Sigmoid colon (tissue), 7 donors: ENCODE measurements around the gene CCL3. TPM values are rescaled to one million over a fixed set of nuclear protein-coding genes. Genes with fewer than 3 reads are reported as not detected.
"Not testable (repeated sequence)": the region's sequence is repeated elsewhere in the genome, so short reads cannot be mapped to it uniquely, and the experiment has no call there.

ENCODE experiments used
- DNase-seq: peaks from one replicate; pipeline ENCODE4 v3.0.0-alpha.2; 2019
- H3K27ac ChIP-seq, 4 donors: fragments of 200-600 bp; sonication (generic); one replicate each; pipeline ENCODE4 v1.5.1; 2016 to 2019; ENCODE audit warnings: mild to moderate bottlenecking in 1 of 4
- H3K27me3 ChIP-seq, 3 donors: fragments of 200-600 bp; sonication (generic); one replicate each; pipeline ENCODE4 v1.5.1; 2019; ENCODE audit warnings: mild to moderate bottlenecking in 1 of 3
- H3K36me3 ChIP-seq, 4 donors: fragments of 200-600 bp; sonication (generic); one replicate each; pipeline ENCODE4 v1.5.1; 2016 to 2019
- H3K4me1 ChIP-seq, 4 donors: fragments of 200-600 bp; sonication (generic); one replicate each; pipeline ENCODE4 v1.5.1; 2017 to 2019
- H3K4me3 ChIP-seq, 4 donors: fragments of 200-600 bp; sonication (generic); one replicate each; pipeline ENCODE4 v1.5.1; 2017 to 2019; ENCODE audit warnings: mild to moderate bottlenecking in 2 of 4, moderate library complexity in 1 of 4
- H3K9me3 ChIP-seq, 4 donors: fragments of 200-600 bp in 3 of 4; sonication (generic) in 3 of 4; one replicate each; pipeline versions ENCODE4 v1.5.1 to v1.6.1; 2013 to 2019
- CTCF ChIP-seq, 4 experiments: fragments of 450-650 bp in 3 of 4; fragments of 200-600 bp in 1 of 4; IDR thresholded peaks; one replicate each; pipeline ENCODE4 v1.5.1; 2016 to 2019; ENCODE audit warnings: antibody characterized with exemption in 4 of 4, mild to moderate bottlenecking in 3 of 4, moderate library complexity in 2 of 4
- EP300 ChIP-seq, 4 donors: sonication (generic); formaldehyde crosslinking; IDR thresholded peaks; one replicate each; pipeline ENCODE4 v1.6.1; 2017; ENCODE audit warnings: antibody characterized with exemption in 4 of 4
- POLR2A ChIP-seq, 2 donors: fragments of 450-650 bp; IDR thresholded peaks; one replicate each; pipeline ENCODE4 v1.6.1; 2016; ENCODE audit warnings: antibody characterized with exemption in 2 of 2, mild to moderate bottlenecking in 2 of 2, moderate library complexity in 2 of 2
- POLR2AphosphoS5 ChIP-seq, 4 donors: sonication (generic); formaldehyde crosslinking; IDR thresholded peaks; one replicate each; pipeline ENCODE4 v1.6.1; 2017; ENCODE audit warnings: antibody characterized with exemption in 4 of 4
- WGBS, 2 donors: extraction: QIAGEN DNeasy Blood & Tissue Kit; methylation state at CpG; one replicate each; pipeline ENCODE4 v1.1.7; 2013; 5-methylcytosine and 5-hydroxymethylcytosine counted together
- intact Hi-C: fragments of 100-400 bp; cut with DNase I; formaldehyde crosslinking; loops from one replicate; pipeline ENCODE4 v1.15.1; 2023
- polyA plus RNA-seq, 3 donors: library from polyadenylated mRNA; stranded (reverse); fragments of 200-250 nt; gene quantifications; one replicate each; pipeline ENCODE4 v1.2.3, GENCODE V29; 2013
- total RNA-seq, 4 donors: library from RNA; depleted of rRNA; stranded (reverse); fragments of >200 nt; gene quantifications; one replicate each; pipeline ENCODE4 v1.1.0, GENCODE V29; 2016
- donor health status: healthy with polysubstance abuse.
- donor health status: Bipolar disorder and iron deficiency.
- donor health status: healthy.

The CCL3 gene
- total and polyA plus RNA-seq, 7 donors = 1.2 to 22.4 (median 3.0) TPM; not detected in 1

DNA sequence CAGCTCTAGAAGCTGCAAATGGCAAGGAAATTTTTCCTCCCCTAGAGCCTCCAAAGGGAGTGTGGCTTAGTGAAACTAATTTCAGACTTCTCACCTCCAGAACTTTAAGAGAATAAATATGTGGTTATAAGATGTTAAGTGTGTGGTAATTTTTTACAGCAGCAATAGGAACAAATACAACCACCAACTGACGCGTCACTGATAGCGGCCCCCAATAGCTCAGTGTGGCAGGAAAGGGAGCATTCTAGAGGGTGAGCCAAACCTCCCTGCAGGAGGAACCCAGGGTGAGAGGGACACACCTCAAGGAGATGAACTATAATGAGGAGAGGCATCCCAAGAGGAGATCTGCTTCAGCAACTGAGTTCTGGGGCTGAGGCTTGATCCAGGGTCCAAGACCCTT, 17.7 kb upstream of the CCL3 start:
- no peak overlapping the region for H3K27ac ChIP-seq
- no peaks in the 10 kb centered on the region for H3K27me3 ChIP-seq
- H3K4me1 ChIP-seq = no peaks in the 10 kb centered on the region
- no peak overlapping the region for H3K4me3 ChIP-seq
- no peaks in the 10 kb centered on the region for H3K9me3 ChIP-seq
- TF ChIP-seq POLR2AphosphoS5 (IDR thresholded peaks at IDR 0.05) = no peak
- no peak for TF ChIP-seq CTCF (IDR thresholded peaks at IDR 0.05)
- no peak for TF ChIP-seq POLR2A (IDR thresholded peaks at IDR 0.05)
- no peak for TF ChIP-seq EP300 (IDR thresholded peaks at IDR 0.05)
- DNase-seq = no peak
- intact Hi-C loops = no loop called here
- no peaks in the 10 kb centered on the region for H3K36me3 ChIP-seq
- 80 to 92% methylated on average over 3 of the region's 3 CpGs for WGBS, 2 donors

- intact Hi-C loops = no loop called here
- Histone ChIP-seq H3K9me3 (no peaks in the 10 kb centered on the region), H3K4me1 (no peaks in the 10 kb centered on the region), H3K36me3 (no peaks in the 10 kb centered on the region), H3K27ac (no peak overlapping the region), H3K27me3 (no peaks in the 10 kb centered on the region), H3K4me3 (no peak overlapping the region)
- DNase-seq = no peak
- TF ChIP-seq CTCF (IDR thresholded peaks at IDR 0.05) (no peak), EP300 (IDR thresholded peaks at IDR 0.05) (no peak), POLR2AphosphoS5 (IDR thresholded peaks at IDR 0.05) (no peak), POLR2A (IDR thresholded peaks at IDR 0.05) (no peak)
- WGBS, 2 donors = 96% methylated on average over 6 of the region's 6 CpGs
These were observed 16.5 kb upstream of the CCL3 start for GRCh38 chr17:36106493-36106835.

DNA sequence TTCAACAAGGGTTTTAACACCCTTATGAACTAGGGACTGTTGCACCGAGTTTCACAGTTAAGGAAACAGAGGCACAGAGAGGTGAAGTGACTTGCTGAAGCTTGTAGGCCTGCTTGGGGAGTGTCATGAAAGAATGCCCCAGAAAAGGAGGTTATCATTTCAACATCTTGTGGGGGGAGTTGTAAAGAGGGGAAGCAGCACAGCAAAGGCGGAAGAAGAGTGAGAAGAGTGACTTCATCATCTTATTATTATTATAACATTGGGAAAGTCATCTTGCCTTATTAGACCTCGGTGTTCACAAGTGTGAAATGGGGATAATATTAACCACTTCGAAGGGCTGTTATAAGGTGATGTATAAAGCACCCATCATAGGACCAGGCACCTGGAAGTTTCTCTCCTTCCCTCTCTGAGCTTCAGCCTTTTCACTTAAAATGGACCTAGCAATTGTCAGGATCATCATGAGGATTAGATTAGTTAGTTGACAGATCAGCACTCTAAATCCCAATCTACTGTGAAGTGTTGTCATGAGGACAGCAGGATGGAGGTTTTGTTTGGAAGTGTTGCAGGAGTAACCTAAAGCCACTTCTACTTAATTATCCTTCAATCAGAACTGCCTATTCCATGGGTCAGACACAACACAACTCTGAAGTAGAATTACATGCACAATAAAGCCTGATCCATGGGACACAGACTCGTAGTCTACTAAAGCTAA, 16.0 kb upstream of the CCL3 start:
- Histone ChIP-seq H3K4me3 (no peak overlapping the region), H3K27ac (no peak overlapping the region), H3K4me1 (no peaks in the 10 kb centered on the region), H3K36me3 (no peaks in the 10 kb centered on the region), H3K9me3 (no peaks in the 10 kb centered on the region), H3K27me3 (no peaks in the 10 kb centered on the region)
- TF ChIP-seq EP300 (IDR thresholded peaks at IDR 0.05) = no peak
- TF ChIP-seq POLR2AphosphoS5 (IDR thresholded peaks at IDR 0.05) = no peak
- no peak for TF ChIP-seq CTCF (IDR thresholded peaks at IDR 0.05)
- no peak for TF ChIP-seq POLR2A (IDR thresholded peaks at IDR 0.05)
- DNase-seq = no peak
- intact Hi-C loops = no loop called here
- WGBS, 2 donors = 91% methylated on average over 5 of the region's 5 CpGs

DNA sequence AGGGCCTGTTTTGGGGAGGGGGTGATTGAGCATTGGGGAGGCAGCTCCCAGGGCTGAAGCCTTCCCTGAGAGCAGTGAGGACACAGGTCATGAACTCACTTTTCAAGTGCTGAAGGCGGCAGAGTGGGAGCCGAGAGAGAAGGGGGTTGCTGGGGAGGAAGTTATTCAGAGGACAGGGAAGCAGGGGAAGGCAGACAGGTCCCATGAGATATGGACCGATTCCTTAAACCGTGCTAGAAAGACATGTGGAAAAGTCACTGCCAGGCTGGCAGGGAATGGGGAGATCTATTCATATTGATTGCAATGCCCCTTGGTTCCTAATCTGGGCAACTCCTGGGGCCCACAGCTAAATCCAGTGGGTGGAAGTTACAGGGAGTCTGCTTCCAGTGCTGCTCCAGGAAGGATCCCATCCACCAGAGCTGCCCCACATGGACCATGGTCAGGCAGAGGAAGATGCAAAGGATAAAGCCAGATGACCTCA, 14.8 kb upstream of the CCL3 start:
- Histone ChIP-seq H3K27ac (no peak overlapping the region), H3K4me3 (no peak overlapping the region), H3K4me1 (no peaks in the 10 kb centered on the region), H3K36me3 (no peaks in the 10 kb centered on the region), H3K27me3 (no peaks in the 10 kb centered on the region), H3K9me3 (no peaks in the 10 kb centered on the region)
- intact Hi-C loops = no loop called here
- no peak for TF ChIP-seq CTCF (IDR thresholded peaks at IDR 0.05)
- TF ChIP-seq POLR2AphosphoS5 (IDR thresholded peaks at IDR 0.05) = no peak
- no peak for DNase-seq
- 43 to 84% methylated on average over 4 of the region's 4 CpGs for WGBS, 2 donors

- H3K36me3 ChIP-seq, H3K4me1 ChIP-seq, DNase-seq, intact Hi-C loops, H3K4me3 ChIP-seq, H3K9me3 ChIP-seq, H3K27ac ChIP-seq, H3K27me3 ChIP-seq: not testable (repeated sequence)
- WGBS, 2 donors = 52 to 89% methylated on average over 6 of the region's 7 CpGs
These were observed 14.3 kb upstream of the CCL3 start for GRCh38 chr17:36104246-36104645.

- H3K36me3 ChIP-seq, DNase-seq, H3K27ac ChIP-seq, H3K27me3 ChIP-seq, H3K9me3 ChIP-seq, intact Hi-C loops, H3K4me1 ChIP-seq, H3K4me3 ChIP-seq: not testable (repeated sequence)
- 59 to 84% methylated on average over 6 of the region's 6 CpGs for WGBS, 2 donors
These were observed 13.5 kb upstream of the CCL3 start, which contains the start of gene CCL4 for GRCh38 chr17:36103401-36103975. Gene CCL4, plus strand, starts transcription at chr17:36103827. Its CDS starts 79 bp downstream, at chr17:36103906.

GRCh38 chr17:36099004-36099403, 9.1 kb upstream of the CCL3 start:
- DNase-seq, H3K4me1 ChIP-seq, intact Hi-C loops, H3K36me3 ChIP-seq, H3K4me3 ChIP-seq, H3K9me3 ChIP-seq, H3K27me3 ChIP-seq, H3K27ac ChIP-seq: not testable (repeated sequence)
- 86 to 92% methylated on average over 1 of the region's 1 CpG for WGBS, 2 donors
